DMS79 treated with DMSO at 0.1 percent for 48 hours (cell line): Measurements from ENCODE around the gene CAMK2G.

ENCODE experiments used
- DNase-seq: peaks from one replicate; lab custom pipeline; 2025; lab: John Stamatoyannopoulos, UW

Gene CAMK2G

GRCh38 chr10:73863039-73863817, 11.1 kb downstream of the CAMK2G start:
- DNase-seq = no peak

GRCh38 chr10:73862011-73862410, 12.3 kb downstream of the CAMK2G start:
- no peak for DNase-seq

- DNase-seq = no peak
These were observed 14.4 kb downstream of the CAMK2G start for GRCh38 chr10:73859784-73860491.

DNA sequence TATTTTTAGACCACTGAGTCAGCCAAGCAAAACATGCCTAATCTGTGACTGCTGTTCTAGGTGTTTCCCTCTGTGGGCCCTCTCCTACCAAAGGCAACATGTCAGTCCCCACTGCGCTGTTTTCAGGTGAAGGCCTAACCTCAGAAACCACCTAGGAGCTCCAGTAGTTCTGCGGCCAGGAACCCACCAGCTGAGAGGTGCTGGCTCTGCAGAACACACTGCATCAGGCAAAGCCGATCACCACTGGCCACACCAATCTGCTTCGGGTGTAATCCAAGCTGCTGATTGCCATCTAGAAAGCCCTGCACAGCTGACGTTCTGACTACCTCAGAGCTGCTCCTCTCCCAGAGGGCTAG, 14.9 kb downstream of the CAMK2G start:
- no peak for DNase-seq

DNA sequence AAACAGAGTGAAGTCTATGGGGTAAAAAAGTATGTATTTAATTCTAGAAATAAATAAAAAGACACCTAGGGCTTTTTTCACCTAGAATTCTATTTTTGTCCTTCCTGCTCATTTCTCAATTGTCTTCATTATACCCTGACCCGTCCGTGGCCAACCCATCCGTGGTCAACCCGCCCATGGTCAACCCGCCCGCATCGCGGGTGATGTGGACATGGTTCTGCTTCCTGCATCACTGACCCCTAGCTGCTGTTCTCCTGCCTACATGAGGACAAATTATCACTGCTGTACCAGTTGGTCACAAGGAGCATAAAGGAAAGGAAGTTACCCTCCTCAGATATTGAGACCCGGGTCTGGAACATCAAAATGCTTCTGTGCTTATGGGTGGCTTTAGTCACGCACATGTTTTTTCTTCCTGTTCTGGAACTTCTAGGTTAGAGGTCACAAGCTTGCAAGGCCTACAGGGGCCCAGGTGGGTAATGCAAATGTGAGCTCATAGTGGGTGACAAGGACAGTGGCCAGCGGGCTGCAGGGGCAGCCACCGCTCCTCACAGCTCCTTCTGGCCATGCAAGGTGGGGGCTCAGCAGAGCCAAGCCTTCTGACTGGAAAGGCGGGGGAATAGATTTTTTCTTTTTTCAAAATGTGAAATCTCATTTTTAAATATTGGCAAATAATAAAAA, 15.5 kb downstream of the CAMK2G start:
- DNase-seq = no peak

GRCh38 chr10:73858013-73858708, 16.2 kb downstream of the CAMK2G start:
- DNase-seq = no peak

DNA sequence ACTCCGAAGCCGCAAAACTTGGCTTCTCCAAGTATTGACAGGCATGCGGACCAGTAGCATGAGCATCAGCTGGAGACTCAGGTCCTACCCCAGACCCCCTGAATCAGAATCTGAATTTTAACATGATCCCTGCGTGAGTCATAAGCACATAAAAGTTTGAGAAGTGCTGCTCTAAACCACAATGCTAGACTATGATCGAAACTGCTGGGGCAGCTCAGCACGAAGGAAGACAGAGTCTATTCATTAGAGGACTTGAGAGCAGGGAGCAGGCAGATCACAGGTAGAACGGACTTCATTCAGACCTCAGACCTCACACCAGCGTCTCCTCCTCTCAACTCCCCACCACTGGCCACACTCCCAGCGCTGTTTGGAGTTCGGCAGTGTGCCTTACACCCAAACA, 16.9 kb downstream of the CAMK2G start:
- no peak for DNase-seq

- DNase-seq = no peak
These were observed 18.1 kb downstream of the CAMK2G start for GRCh38 chr10:73856261-73856660.

DNA sequence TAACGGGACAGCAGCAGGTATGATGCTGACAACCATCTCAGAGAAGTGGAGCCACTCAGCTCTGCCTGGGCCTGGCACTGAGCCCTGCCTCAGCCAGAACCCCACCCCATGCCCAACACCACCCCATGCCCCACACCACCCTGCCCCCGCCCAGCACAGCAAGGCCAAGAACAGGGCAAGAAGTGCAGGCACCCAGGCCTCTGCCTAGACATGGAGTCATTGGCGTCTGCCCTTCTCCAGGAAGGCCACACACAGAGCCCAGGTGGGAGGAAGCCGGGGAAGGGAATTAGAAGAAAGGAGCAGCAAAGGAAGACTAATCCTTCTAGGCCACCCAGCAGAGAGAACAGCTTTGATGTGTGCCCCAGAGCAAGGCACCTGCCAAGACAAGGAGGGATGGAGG, 18.9 kb downstream of the CAMK2G start:
- no peak for DNase-seq

GRCh38 chr10:73854310-73854709, 20.0 kb downstream of the CAMK2G start:
- DNase-seq = no peak

DNA sequence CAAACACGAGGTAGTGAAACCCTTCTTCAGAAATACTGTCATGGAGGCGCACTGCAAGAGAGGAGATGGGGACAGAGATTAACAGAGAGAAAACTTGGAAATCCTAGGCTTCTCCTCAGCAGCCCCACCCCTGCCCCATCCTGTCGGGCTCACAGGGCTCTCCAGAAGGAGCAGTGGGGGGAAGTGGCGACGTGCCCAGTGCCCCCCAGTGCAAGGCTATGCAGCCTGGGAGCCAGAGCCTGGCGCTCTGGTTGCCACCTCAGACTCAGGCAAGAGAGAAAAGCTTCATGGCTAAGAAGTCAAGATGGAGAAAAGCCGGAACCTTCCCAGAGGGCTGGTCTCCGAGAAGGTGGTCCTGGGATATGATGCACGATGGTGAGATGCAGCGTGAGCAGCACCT, 21.2 kb downstream of the CAMK2G start:
- DNase-seq = no peak

GRCh38 chr10:73850863-73851461, 23.4 kb downstream of the CAMK2G start:
- no peak for DNase-seq

GRCh38 chr10:73850211-73850610, 24.1 kb downstream of the CAMK2G start:
- DNase-seq = no peak

- DNase-seq = peak; percentile 9
These were observed 25.4 kb downstream of the CAMK2G start for GRCh38 chr10:73848821-73849489.

DNA sequence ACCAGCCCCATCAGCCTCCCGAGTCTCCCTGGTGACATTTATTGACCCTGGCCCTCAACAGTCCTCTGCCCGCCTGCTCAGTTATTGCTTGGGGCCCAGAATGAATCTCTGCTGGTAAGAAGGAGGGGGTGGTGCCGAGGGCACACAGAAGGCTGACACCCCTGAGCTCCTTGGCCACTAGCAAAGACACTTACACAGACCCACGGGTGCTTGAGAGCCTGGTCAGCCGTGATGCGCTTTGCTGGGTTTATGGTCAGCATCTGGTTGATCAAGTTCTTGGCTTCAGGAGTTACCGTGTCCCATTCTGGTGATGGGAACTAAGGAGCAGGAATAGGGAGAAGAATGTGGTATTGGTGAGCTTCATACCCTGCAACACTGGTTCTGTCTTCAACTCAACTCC, 27.3 kb downstream of the CAMK2G start:
- no peak for DNase-seq

- DNase-seq = no peak
These were observed 31.1 kb downstream of the CAMK2G start for GRCh38 chr10:73843261-73843660.

- no peak for DNase-seq
These were observed 32.0 kb downstream of the CAMK2G start for GRCh38 chr10:73842349-73842748.

DNA sequence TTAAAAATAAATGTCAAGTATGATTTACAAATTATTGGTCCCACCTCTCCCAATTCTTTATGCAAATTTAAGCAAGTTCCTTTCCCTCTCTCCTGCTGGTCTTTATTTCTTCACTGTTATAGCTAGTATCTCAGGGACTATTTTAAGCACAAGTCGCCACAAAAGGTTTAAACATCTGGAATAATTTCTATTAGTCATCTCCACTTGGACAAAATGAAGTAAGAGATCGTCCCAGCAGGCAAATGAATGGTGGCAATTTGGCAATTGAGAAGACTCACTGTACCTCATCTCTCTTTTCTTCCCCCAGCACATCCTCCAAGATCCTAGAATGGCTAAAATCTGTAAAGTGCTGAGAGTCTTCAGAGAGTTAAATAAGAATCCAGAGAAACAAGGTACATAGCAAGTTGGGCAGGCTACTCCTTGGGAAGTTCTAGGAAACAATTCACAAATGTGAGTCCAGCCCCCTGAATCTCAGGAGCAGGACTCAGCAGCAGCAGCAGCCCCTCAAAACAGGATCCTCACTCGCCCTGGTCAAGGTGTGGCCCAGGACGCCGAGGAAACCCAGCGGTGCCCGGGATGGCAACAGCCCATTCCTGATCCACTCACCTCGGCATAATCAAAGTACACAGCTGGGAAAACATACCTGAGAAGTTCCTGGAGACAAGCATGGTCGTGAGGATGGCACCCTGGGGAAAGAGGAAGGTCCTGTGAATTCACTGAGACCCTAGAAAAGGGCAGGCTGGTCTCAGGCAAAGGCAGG, 32.6 kb downstream of the CAMK2G start:
- DNase-seq = no peak

DNA sequence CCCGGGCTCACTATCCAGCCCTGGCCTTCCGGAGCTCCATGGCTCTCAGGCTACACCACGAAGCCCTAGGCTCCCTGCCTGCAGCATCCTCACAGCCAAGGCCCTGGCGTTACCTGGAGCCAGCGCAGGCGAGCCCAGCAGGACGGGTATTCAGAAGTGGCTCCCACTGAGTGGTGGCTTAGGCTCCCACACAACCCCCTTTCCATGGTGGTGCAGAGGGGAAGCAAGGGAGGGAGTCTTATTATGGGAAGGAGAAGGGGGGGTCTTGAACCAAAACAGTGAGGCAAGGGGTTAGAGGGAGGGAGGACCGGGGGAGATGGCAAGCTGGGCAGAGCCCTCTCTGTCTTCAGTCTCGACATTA, 33.3 kb downstream of the CAMK2G start:
- DNase-seq = no peak

GRCh38 chr10:73840403-73841060, 33.8 kb downstream of the CAMK2G start:
- no peak for DNase-seq
